Parathyroid adenoma (tissue), 2 donors: ENCODE data around the gene PDLIM3.

Source experiments
- H2AFZ ChIP-seq: fragments of 300-600 bp; sonication (generic); one replicate; pipeline ENCODE4 v1.7.0; 2017; ENCODE audit warnings: antibody characterized with exemption, mild to moderate bottlenecking
- H3K27ac ChIP-seq: fragments of 300-600 bp; sonication (generic); one replicate; pipeline ENCODE4 v1.7.0; 2017
- H3K27me3 ChIP-seq: fragments of 300-600 bp; sonication (generic); one replicate; pipeline ENCODE4 v1.7.0; 2017; ENCODE audit warnings: low read length; ENCODE audit not compliant: control insufficient read depth, insufficient read depth
- H3K36me3 ChIP-seq: fragments of 300-600 bp; sonication (generic); one replicate; pipeline ENCODE4 v1.7.0; 2017; ENCODE audit warnings: low read length; ENCODE audit not compliant: control insufficient read depth, insufficient read depth
- H3K4me1 ChIP-seq: fragments of 300-600 bp; sonication (generic); one replicate; pipeline ENCODE4 v1.7.0; 2017; ENCODE audit warnings: control low read depth
- H3K4me2 ChIP-seq: fragments of 300-600 bp; sonication (generic); one replicate; pipeline ENCODE4 v1.7.0; 2017; ENCODE audit warnings: low read length
- H3K4me3 ChIP-seq: fragments of 300-600 bp; sonication (generic); one replicate; pipeline ENCODE4 v1.7.0; 2017; ENCODE audit warnings: low read depth, low read length
- H3K79me2 ChIP-seq: fragments of 300-600 bp; sonication (generic); one replicate; pipeline ENCODE4 v1.7.0; 2017; ENCODE audit warnings: control low read depth
- H3K9ac ChIP-seq: fragments of 300-600 bp; sonication (generic); one replicate; pipeline ENCODE4 v1.7.0; 2017; ENCODE audit warnings: mild to moderate bottlenecking
- H3K9me3 ChIP-seq: fragments of 300-600 bp; sonication (generic); one replicate; pipeline ENCODE4 v1.7.0; 2017; ENCODE audit warnings: low read length; ENCODE audit not compliant: control insufficient read depth
- TF ChIP-seq, protein P1 (sequence below): fragments of 300-600 bp; sonication (generic); IDR thresholded peaks from one replicate; pipeline ENCODE4 v1.7.0; 2017; ENCODE audit warnings: antibody characterized with exemption, mild to moderate bottlenecking
- donor health status: primary hyperparathyroidism.

The PDLIM3 gene

DNA sequence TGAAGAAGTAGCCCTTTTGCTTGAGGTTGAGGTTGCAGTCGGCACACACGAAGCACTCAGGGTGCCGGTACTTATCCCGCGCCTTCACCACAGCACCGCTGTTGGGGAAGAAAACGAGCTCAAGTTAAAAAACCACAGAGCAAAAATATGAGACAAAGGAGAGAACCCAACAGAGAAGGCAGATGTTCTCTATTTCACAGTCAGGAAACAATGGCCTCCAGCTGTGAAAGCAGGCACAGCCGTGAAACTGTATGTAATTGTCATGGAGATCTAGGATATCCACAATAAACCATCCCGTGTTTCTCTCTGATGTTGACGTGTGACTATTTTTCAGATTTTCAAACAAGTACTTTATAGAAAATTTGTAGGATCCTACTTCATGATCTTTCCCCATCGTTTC lies 32.9 kb downstream of the PDLIM3 start:
- H3K79me2 ChIP-seq = no peaks in the 10 kb centered on the region
- H3K9me3 ChIP-seq = no peaks in the 10 kb centered on the region
- H3K36me3 ChIP-seq = no peaks in the 10 kb centered on the region
- H3K9ac ChIP-seq = no peak overlapping the region
- H2AFZ ChIP-seq = no peak overlapping the region
- TF ChIP-seq, protein P1, sequence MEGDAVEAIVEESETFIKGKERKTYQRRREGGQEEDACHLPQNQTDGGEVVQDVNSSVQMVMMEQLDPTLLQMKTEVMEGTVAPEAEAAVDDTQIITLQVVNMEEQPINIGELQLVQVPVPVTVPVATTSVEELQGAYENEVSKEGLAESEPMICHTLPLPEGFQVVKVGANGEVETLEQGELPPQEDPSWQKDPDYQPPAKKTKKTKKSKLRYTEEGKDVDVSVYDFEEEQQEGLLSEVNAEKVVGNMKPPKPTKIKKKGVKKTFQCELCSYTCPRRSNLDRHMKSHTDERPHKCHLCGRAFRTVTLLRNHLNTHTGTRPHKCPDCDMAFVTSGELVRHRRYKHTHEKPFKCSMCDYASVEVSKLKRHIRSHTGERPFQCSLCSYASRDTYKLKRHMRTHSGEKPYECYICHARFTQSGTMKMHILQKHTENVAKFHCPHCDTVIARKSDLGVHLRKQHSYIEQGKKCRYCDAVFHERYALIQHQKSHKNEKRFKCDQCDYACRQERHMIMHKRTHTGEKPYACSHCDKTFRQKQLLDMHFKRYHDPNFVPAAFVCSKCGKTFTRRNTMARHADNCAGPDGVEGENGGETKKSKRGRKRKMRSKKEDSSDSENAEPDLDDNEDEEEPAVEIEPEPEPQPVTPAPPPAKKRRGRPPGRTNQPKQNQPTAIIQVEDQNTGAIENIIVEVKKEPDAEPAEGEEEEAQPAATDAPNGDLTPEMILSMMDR = no peak
- H3K4me2 ChIP-seq = no peak overlapping the region
- no peaks in the 10 kb centered on the region for H3K4me1 ChIP-seq
- no peaks in the 10 kb centered on the region for H3K27me3 ChIP-seq
- no peak overlapping the region for H3K27ac ChIP-seq
- H3K4me3 ChIP-seq = no peak overlapping the region

DNA sequence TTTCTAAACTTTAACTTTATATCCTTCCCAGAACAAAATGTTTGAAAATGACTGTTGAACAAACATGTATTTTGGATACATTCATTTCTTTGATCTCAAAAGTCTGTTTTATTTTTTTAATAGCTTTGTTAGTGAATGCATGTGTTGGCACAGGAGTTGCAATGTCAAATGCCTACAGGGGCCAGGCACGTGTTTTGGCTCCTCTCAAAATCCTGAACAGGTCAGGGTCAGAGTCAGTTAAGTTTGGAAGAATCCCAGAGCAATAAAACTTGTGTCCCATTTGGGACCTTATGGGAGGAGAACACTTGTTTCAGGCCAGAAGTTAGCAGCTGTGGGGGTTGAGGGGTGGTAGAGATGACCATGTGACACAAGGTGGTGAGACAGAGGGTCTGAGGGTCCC lies 34.7 kb downstream of the PDLIM3 start:
- no peaks in the 10 kb centered on the region for H3K27me3 ChIP-seq
- no peaks in the 10 kb centered on the region for H3K9me3 ChIP-seq
- no peak overlapping the region for H3K4me2 ChIP-seq
- H3K27ac ChIP-seq = no peak overlapping the region
- H3K79me2 ChIP-seq = no peaks in the 10 kb centered on the region
- H3K4me3 ChIP-seq = no peak overlapping the region
- no peak overlapping the region for H2AFZ ChIP-seq
- H3K9ac ChIP-seq = no peak overlapping the region
- H3K36me3 ChIP-seq = no peaks in the 10 kb centered on the region
- H3K4me1 ChIP-seq = no peaks in the 10 kb centered on the region
- TF ChIP-seq, protein P1 = no peak

DNA sequence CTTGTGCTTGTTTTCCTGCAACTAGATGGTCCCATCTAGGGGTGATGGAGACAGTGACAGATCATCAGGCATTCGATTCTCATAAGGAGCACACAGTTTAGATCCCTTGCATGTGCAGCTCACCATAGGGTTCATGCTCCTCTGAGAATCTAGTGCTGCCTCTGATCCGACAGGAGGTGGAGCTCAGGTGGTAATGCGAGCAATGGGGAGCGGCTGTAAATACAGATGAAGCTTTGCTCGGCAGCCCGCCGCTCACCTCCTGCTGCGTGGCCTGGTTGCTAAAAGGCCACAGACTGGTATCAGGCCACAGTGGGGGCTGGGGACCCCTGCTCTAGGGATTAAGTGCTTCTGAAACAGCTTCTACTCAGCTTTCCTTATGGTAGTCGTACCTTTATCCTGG lies 35.3 kb downstream of the PDLIM3 start:
- Histone ChIP-seq H3K36me3 (no peaks in the 10 kb centered on the region), H3K27ac (no peak overlapping the region), H3K4me1 (no peaks in the 10 kb centered on the region), H3K4me3 (no peak overlapping the region), H3K4me2 (no peak overlapping the region), H3K9me3 (no peaks in the 10 kb centered on the region), H3K27me3 (no peaks in the 10 kb centered on the region), H3K79me2 (no peaks in the 10 kb centered on the region), H2AFZ (no peak overlapping the region), H3K9ac (no peak overlapping the region)
- TF ChIP-seq, protein P1 = no peak

DNA sequence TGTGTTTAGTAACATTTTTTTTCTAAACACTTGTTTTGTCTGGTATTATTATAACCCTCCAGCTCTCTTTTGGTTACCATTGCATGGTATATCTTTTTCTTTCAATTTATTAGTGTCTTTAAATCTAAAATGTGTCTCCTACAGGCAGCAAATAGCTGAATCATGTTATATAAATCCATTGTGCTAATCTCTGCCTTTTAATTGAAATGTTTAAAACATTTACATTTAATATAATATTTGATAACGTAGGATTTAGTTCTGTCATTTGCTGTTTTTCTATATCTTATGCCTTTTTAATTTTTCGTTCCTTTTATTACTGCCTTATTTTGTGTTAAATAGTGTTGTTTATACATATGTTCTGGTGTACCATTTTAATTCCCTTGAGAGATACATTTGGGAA lies 46.7 kb downstream of the PDLIM3 start:
- H3K4me1 ChIP-seq = no peaks in the 10 kb centered on the region
- H3K4me3 ChIP-seq = no peak overlapping the region
- H3K4me2 ChIP-seq = no peak overlapping the region
- H3K36me3 ChIP-seq = no peaks in the 10 kb centered on the region
- H3K27ac ChIP-seq = no peak overlapping the region
- no peaks in the 10 kb centered on the region for H3K9me3 ChIP-seq
- no peak overlapping the region for H2AFZ ChIP-seq
- H3K27me3 ChIP-seq = no peaks in the 10 kb centered on the region
- H3K9ac ChIP-seq = no peak overlapping the region
- TF ChIP-seq, protein P1 = no peak
- no peaks in the 10 kb centered on the region for H3K79me2 ChIP-seq

DNA sequence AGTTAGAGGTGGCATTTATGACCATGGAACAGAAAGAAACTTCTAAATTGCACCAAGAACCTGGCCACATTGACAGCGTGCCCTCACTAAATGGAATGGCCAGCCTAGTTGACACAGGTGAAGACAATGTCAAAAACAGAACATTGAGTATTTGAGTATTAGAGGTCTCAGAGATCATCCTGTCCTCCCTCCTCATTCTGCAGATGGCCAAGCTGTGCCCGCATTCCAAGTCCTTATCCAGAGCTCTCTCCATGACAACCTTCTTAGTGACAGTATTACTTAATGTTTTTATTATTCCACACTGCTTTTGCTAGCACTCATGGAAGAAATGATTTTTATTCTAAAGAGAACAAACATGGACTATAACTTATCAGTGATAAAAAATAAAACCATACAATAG lies 53.9 kb downstream of the PDLIM3 start:
- Histone ChIP-seq H3K4me3 (no peak overlapping the region), H3K27me3 (no peaks in the 10 kb centered on the region), H3K79me2 (no peaks in the 10 kb centered on the region), H3K4me2 (no peak overlapping the region), H3K9me3 (no peaks in the 10 kb centered on the region), H3K4me1 (no peaks in the 10 kb centered on the region), H3K9ac (no peak overlapping the region), H3K27ac (no peak overlapping the region), H3K36me3 (no peaks in the 10 kb centered on the region), H2AFZ (no peak overlapping the region)
- TF ChIP-seq, protein P1 = no peak
